Measurements from ENCODE around the gene ENDOU. TPM values are rescaled to one million over a fixed set of nuclear protein-coding genes. Genes with fewer than 3 reads are reported as not detected.
A peak's percentile ranks its signal among the peaks of the same experiment; 100 is the strongest.

ENDOU gene
- total RNA-seq, 4 donors from 2014 or later: 0.32 TPM; not detected in 3

DNA sequence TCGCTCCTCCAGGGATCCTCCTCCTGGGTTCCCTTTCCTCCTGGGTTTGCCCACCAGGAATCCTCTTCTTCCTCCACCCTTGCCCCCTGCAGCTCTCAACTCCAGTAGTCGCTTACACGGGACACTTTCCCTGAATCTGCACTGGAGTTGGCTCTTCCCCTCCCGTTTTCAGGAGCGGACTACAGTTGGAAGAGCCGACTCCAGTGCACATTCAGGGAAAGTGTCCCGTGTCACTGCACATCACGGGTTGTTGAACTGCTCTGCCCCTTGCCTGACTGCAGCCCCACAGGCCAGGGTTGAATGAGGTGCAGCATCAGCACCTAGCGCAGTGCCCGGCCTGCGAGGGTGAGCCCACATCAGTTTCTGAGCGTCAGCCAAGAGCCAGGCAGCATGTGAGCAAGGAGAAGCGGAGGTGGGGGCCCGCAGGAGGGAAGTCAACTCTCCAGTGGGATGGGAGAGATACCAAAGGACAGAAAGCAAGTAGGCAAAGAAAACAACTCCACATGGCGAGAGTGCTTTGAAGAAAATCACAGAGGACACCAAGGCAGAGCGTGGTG, 20.3 kb upstream of the ENDOU start:
- no peak for DNase-seq
- intact Hi-C loops (cut with DNase I; ENCODE audit: low total_unique reads): no loop called here
- no peaks in the 10 kb centered on the region for H3K9me3 ChIP-seq
- H3K27ac ChIP-seq: no peak overlapping the region
- no peaks in the 10 kb centered on the region for H3K36me3 ChIP-seq
- H3K4me1 ChIP-seq: peaks cover 0 to 13% (median 10%) of the 10 kb centered on the region in 4 donors
- in situ Hi-C loops (cut with MboI; ENCODE audit: low pct_ligation_motif_present in 1 of 4, low pct_unique_long_range_greater_than_20kb in 1 of 4, low sequenced_read_pairs in 3 of 4): loop anchor here in 2 of 4 donors (25.0 kb wide), 2 partner anchors 92 to 217 kb away; partner anchors contain the start of gene TMEM106C (in 1 of the 2)
- TF ChIP-seq, protein P1, sequence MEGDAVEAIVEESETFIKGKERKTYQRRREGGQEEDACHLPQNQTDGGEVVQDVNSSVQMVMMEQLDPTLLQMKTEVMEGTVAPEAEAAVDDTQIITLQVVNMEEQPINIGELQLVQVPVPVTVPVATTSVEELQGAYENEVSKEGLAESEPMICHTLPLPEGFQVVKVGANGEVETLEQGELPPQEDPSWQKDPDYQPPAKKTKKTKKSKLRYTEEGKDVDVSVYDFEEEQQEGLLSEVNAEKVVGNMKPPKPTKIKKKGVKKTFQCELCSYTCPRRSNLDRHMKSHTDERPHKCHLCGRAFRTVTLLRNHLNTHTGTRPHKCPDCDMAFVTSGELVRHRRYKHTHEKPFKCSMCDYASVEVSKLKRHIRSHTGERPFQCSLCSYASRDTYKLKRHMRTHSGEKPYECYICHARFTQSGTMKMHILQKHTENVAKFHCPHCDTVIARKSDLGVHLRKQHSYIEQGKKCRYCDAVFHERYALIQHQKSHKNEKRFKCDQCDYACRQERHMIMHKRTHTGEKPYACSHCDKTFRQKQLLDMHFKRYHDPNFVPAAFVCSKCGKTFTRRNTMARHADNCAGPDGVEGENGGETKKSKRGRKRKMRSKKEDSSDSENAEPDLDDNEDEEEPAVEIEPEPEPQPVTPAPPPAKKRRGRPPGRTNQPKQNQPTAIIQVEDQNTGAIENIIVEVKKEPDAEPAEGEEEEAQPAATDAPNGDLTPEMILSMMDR (IDR thresholded peaks at IDR 0.05): no peak
- TF ChIP-seq EP300 (IDR thresholded peaks at IDR 0.05; ENCODE audit: low read depth): no peak
- no peak for TF ChIP-seq POLR2A (IDR thresholded peaks at IDR 0.05)
- TF ChIP-seq POLR2AphosphoS5 (IDR thresholded peaks at IDR 0.05): no peak
- WGBS, 2 donors (ENCODE audit: low coverage in 1 of 2): 78 to 87% methylated on average over 9 to 16 of the region's 16 CpGs
- no peak overlapping the region for H3K4me3 ChIP-seq
- H3K27me3 ChIP-seq: no peaks in the 10 kb centered on the region

DNA sequence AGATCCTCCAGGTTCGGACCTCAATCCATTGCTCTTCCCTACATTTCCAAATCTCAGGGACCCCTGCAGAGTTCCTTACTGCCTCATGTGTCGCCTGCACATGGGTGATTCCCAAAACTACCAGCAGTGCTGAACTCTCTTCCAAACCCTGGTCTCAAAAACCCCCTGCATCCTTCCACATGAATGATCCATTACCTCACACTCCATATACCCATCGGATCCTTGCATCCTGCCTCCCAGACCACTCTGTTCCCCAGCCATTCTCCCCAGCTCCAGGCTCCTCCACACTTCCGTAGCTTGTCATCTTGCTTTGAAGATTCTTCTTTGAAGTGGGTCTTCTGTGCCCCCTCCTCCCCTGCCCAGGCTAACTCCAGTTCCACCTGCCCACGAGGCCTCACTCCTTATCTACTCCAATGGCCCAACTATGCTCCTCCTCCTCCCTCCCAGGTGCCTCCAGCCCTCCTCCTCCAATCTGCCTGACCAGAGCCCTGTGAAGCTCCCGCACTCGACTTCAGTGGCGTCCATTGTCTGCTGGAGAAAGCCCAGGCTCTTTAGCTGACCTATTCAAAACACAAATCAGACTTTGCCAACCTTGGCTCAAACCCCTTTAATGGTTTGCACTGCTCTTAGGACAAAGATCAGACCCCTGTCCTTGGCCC, 19.6 kb upstream of the ENDOU start:
- whole genome bisulfite sequencing, 2 donors (ENCODE audit: low coverage in 1 of 2): 69 to 84% methylated on average over 6 to 8 of the region's 8 CpGs
- TF ChIP-seq, protein P1 (IDR thresholded peaks at IDR 0.05): no peak
- TF ChIP-seq POLR2A (IDR thresholded peaks at IDR 0.05): no peak
- no peaks in the 10 kb centered on the region for H3K9me3 ChIP-seq
- H3K36me3 ChIP-seq: no peaks in the 10 kb centered on the region
- intact Hi-C loops (cut with DNase I; ENCODE audit: low total_unique reads): no loop called here
- no peaks in the 10 kb centered on the region for H3K27me3 ChIP-seq
- peaks cover 0 to 20% (median 12%) of the 10 kb centered on the region in 4 donors for H3K4me1 ChIP-seq
- H3K27ac ChIP-seq: no peak overlapping the region
- in situ Hi-C loops (cut with MboI; ENCODE audit: low pct_ligation_motif_present in 1 of 4, low pct_unique_long_range_greater_than_20kb in 1 of 4, low sequenced_read_pairs in 3 of 4): loop anchor here in 2 of 4 donors (25.0 kb wide), 2 partner anchors 92 to 217 kb away; partner anchors contain the start of gene TMEM106C (in 1 of the 2)
- DNase-seq: no peak
- no peak overlapping the region for H3K4me3 ChIP-seq

DNA sequence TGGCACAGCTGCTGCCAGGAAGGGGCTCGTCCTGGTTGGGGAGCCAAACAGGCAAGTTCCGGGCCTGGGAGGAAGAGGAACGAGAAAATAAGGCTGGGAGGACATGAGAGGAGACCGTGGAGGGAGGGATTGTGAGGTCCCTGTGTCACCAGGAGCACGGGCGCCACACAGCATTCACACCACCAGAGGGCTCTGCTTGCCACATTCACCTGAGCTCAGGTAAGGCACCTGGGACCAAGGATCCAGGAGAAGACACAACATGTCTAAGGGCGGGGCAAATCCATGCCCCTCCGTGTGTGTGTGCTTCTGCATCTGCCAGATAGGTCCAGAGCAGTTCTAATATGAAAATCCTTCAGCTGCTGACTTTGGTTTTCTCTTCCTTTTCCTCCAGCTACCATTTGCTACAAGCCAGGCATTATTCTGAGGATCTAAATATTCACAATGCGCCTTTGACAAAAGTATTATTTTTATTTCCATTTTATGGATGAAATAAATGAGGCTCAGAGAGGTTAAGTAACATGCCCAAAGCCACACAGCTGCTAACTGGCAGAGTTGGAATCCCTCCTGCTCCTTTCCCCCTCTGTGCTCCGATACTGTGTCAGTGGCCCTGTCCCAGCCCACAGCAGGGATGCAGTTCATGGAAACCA, 18.8 kb upstream of the ENDOU start:
- TF ChIP-seq, protein P1 (IDR thresholded peaks at IDR 0.05): peak; percentile 51 to 83 (median 62)
- TF ChIP-seq POLR2A (IDR thresholded peaks at IDR 0.05) (no peak), EP300 (IDR thresholded peaks at IDR 0.05; ENCODE audit: low read depth) (no peak)
- no peaks in the 10 kb centered on the region for H3K27me3 ChIP-seq
- peaks cover 0 to 24% (median 12%) of the 10 kb centered on the region in 4 donors for H3K4me1 ChIP-seq
- H3K9me3 ChIP-seq: no peaks in the 10 kb centered on the region
- no peak overlapping the region for H3K4me3 ChIP-seq
- in situ Hi-C loops (cut with MboI; ENCODE audit: low pct_ligation_motif_present in 1 of 4, low pct_unique_long_range_greater_than_20kb in 1 of 4, low sequenced_read_pairs in 3 of 4) (loop anchor here in 2 of 4 donors (25.0 kb wide), 2 partner anchors 93 to 218 kb away; partner anchors contain the start of gene TMEM106C (in 1 of the 2)), intact Hi-C loops (cut with DNase I; ENCODE audit: low total_unique reads) (no loop called here)
- 35 to 93% methylated on average over 2 to 10 of the region's 10 CpGs for WGBS, 2 donors (ENCODE audit: low coverage in 1 of 2)
- no peaks in the 10 kb centered on the region for H3K36me3 ChIP-seq
- peak; percentile 83 for DNase-seq
- no peak overlapping the region for H3K27ac ChIP-seq

DNA sequence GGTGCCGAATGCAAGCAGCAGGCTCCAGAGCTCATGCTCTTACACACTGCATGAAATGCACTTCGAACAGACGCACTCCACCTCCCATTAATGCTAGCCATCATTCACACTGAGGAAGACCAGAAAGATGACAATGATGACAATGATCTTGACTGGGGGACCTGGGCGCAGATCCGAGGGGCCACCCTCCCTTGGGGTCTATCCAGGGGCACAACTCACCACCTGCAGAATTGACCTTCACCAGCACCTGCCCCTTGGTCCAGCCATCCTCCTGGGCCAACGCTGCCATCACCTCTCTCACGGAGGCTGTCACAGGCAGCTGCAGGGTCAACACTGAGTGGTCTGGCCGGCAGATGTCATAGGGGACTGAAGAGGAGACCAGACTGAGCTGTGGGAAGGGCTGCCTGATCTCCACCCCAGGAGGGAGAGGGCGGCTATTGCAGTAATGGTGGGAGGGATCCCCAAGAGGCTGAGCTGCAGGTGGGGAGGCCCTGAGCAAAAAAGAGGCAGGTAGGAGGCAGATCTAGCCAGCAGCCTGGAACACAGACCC, 18.1 kb upstream of the ENDOU start:
- WGBS, 2 donors (ENCODE audit: low coverage in 1 of 2): 69 to 86% methylated on average over 7 of the region's 9 CpGs
- H3K4me1 ChIP-seq: peaks cover 0 to 24% (median 12%) of the 10 kb centered on the region in 4 donors
- no peaks in the 10 kb centered on the region for H3K9me3 ChIP-seq
- H3K27ac ChIP-seq: no peak overlapping the region
- no peak for DNase-seq
- no peak overlapping the region for H3K4me3 ChIP-seq
- in situ Hi-C loops (cut with MboI; ENCODE audit: low pct_ligation_motif_present in 1 of 4, low pct_unique_long_range_greater_than_20kb in 1 of 4, low sequenced_read_pairs in 3 of 4): loop anchor here in 2 of 4 donors (25.0 kb wide), 2 partner anchors 94 to 219 kb away; partner anchors contain the start of gene TMEM106C (in 1 of the 2)
- H3K36me3 ChIP-seq: no peaks in the 10 kb centered on the region
- intact Hi-C loops (cut with DNase I; ENCODE audit: low total_unique reads): no loop called here
- TF ChIP-seq POLR2A (IDR thresholded peaks at IDR 0.05): no peak
- TF ChIP-seq, protein P1 (IDR thresholded peaks at IDR 0.05): no peak
- no peaks in the 10 kb centered on the region for H3K27me3 ChIP-seq
